ENCODE data around the gene SPC25. TPM values are rescaled to one million over a fixed set of nuclear protein-coding genes. Genes with fewer than 3 reads are reported as not detected.

Gene SPC25
- total and polyA plus RNA-seq, 2 of the 13 experiments (the other 11 are each of a cell fraction or from before 2014, with no cell fraction given) = 11.3 to 26.5 TPM

DNA sequence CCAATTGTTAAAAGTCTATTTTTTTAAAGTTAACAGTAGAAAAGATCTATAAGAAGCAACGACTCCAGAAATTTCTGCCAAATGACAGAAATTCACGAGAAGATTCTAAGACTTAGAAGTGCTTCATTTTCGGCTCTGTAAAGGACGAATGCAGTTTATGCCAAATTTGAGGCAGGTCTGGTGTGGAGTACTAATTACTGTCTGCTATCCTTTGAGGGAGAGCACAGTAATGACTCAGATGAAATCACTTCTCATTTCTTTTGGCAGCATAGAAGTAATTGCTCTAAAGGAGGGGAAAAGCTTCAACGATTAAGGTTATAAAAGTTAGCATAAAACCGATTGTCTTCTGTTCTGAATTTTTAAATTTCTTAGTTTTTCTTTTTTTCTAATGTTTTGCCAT lies 22.2 kb upstream of the SPC25 start:
- Histone ChIP-seq H3K4me1 (ENCODE audit: insufficient read depth, low read length) (no peaks in the 10 kb centered on the region), H3K4me3 (replicated peaks in 1 of 3; ENCODE audit: insufficient read depth in 1 of 3, low read depth in 2 of 3, low read length in 3 of 3) (no peak overlapping the region), H3K9ac (ENCODE audit: insufficient read depth, low read depth, low read length) (no peak overlapping the region), H3K4me2 (ENCODE audit: low read depth, low read length) (no peak overlapping the region), H3K36me3 (replicated peaks in 1 of 2; ENCODE audit: control insufficient read depth in 1 of 2, insufficient read depth in 2 of 2, low read length in 2 of 2) (no peaks in the 10 kb centered on the region), H2AFZ (ENCODE audit: low read length) (no peak overlapping the region), H3K27ac (ENCODE audit: extremely low read length, insufficient read depth, low read length) (no peak overlapping the region), H4K20me1 (ENCODE audit: insufficient read depth, low read length) (no peaks in the 10 kb centered on the region), H3K27me3 (ENCODE audit: control insufficient read depth in 1 of 2, insufficient read depth in 2 of 2, low read length in 2 of 2) (peaks cover 2 to 61% of the 10 kb centered on the region in 2 experiments; a peak in 4 of 5 replicates), H3K9me3 (ENCODE audit: low read length) (no peaks in the 10 kb centered on the region), H3K79me2 (ENCODE audit: insufficient read depth, low read length) (no peaks in the 10 kb centered on the region)
- ATAC-seq (no peak), FAIRE-seq (no peak), DNase-seq (ENCODE audit: low spot score) (no peak)
- BruUV-seq (replicated peaks) = no TSS peak
- in situ Hi-C loops (cut with HindIII; ENCODE audit: extremely low pct_ligation_motif_present, low pct_unique_long_range_greater_than_20kb) (loop anchor here (25.0 kb wide), 1 partner anchor 775 kb away; no protein-coding TSS in a partner anchor), intact Hi-C loops (cut with micrococcal nuclease; ENCODE audit: unreplicated experiment) (no loop called here)
- 16% methylated on average over 6 of the region's 6 CpGs for WGBS (ENCODE audit: low lambda C conversion rate)
- ChIA-PET POLR2A (no interaction called here), CTCF (ENCODE audit: low intra/inter-chr PET ratio, low total read pairs) (no interaction called here)
- TF ChIP-seq ZNF660 (CRISPR knock-in tag; IDR thresholded peaks at IDR 0.05; ENCODE audit: borderline replicate concordance, low read depth) (no peak), MAF1 (CRISPR knock-in tag; IDR thresholded peaks at IDR 0.05; ENCODE audit: borderline replicate concordance) (no peak), RBM22 (optimal IDR thresholded peaks at IDR 0.05; ENCODE audit: low read length) (no peak), ZNF333 (CRISPR knock-in tag; IDR thresholded peaks at IDR 0.05; ENCODE audit: borderline replicate concordance) (no peak), ZFP37 (CRISPR knock-in tag; IDR thresholded peaks at IDR 0.05; ENCODE audit: borderline replicate concordance) (no peak), ZBTB7A (CRISPR knock-in tag; IDR thresholded peaks at IDR 0.05) (no peak), ZNF329 (CRISPR knock-in tag; IDR thresholded peaks at IDR 0.05; ENCODE audit: low read depth) (no peak), CAMTA2 (CRISPR knock-in tag; IDR thresholded peaks at IDR 0.05; ENCODE audit: borderline replicate concordance) (no peak), ZNF382 (CRISPR knock-in tag; IDR thresholded peaks at IDR 0.05; ENCODE audit: borderline replicate concordance) (no peak), EP300 (IDR thresholded peaks at IDR 0.05; ENCODE audit: low read depth in 2 of 2, low read length in 2 of 2) (no peak), EP300 (CRISPR knock-in tag; IDR thresholded peaks at IDR 0.05; ENCODE audit: borderline replicate concordance) (no peak), ATF7-NPFF (CRISPR knock-in tag; IDR thresholded peaks at IDR 0.05; ENCODE audit: low read depth) (no peak), ZNF160 (CRISPR knock-in tag; IDR thresholded peaks at IDR 0.05) (no peak)
- TF ChIP-seq, protein P1, sequence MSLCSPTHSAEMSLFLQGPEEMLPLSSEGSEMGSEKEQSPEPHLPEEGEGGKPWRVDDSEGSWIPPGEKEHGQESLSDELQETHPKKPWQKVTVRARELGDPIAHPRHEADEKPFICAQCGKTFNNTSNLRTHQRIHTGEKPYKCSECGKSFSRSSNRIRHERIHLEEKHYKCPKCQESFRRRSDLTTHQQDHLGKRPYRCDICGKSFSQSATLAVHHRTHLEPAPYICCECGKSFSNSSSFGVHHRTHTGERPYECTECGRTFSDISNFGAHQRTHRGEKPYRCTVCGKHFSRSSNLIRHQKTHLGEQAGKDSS (CRISPR knock-in tag; IDR thresholded peaks at IDR 0.05; ENCODE audit: borderline replicate concordance, low read depth) = no peak
- TF ChIP-seq, protein P2, sequence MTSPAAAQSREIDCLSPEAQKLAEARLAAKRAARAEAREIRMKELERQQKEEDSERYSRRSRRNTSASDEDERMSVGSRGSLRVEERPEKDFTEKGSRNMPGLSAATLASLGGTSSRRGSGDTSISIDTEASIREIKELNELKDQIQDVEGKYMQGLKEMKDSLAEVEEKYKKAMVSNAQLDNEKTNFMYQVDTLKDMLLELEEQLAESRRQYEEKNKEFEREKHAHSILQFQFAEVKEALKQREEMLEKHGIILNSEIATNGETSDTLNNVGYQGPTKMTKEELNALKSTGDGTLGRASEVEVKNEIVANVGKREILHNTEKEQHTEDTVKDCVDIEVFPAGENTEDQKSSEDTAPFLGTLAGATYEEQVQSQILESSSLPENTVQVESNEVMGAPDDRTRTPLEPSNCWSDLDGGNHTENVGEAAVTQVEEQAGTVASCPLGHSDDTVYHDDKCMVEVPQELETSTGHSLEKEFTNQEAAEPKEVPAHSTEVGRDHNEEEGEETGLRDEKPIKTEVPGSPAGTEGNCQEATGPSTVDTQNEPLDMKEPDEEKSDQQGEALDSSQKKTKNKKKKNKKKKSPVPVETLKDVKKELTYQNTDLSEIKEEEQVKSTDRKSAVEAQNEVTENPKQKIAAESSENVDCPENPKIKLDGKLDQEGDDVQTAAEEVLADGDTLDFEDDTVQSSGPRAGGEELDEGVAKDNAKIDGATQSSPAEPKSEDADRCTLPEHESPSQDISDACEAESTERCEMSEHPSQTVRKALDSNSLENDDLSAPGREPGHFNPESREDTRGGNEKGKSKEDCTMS (CRISPR knock-in tag; conservative IDR thresholded peaks at IDR 0.05) = no peak
- TF ChIP-seq, protein P3, sequence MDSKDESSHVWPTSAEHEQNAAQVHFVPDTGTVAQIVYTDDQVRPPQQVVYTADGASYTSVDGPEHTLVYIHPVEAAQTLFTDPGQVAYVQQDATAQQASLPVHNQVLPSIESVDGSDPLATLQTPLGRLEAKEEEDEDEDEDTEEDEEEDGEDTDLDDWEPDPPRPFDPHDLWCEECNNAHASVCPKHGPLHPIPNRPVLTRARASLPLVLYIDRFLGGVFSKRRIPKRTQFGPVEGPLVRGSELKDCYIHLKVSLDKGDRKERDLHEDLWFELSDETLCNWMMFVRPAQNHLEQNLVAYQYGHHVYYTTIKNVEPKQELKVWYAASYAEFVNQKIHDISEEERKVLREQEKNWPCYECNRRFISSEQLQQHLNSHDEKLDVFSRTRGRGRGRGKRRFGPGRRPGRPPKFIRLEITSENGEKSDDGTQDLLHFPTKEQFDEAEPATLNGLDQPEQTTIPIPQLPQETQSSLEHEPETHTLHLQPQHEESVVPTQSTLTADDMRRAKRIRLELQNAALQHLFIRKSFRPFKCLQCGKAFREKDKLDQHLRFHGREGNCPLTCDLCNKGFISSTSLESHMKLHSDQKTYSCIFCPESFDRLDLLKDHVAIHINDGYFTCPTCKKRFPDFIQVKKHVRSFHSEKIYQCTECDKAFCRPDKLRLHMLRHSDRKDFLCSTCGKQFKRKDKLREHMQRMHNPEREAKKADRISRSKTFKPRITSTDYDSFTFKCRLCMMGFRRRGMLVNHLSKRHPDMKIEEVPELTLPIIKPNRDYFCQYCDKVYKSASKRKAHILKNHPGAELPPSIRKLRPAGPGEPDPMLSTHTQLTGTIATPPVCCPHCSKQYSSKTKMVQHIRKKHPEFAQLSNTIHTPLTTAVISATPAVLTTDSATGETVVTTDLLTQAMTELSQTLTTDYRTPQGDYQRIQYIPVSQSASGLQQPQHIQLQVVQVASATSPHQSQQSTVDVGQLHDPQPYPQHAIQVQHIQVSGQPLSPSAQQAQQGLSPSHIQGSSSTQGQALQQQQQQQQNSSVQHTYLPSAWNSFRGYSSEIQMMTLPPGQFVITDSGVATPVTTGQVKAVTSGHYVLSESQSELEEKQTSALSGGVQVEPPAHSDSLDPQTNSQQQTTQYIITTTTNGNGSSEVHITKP (CRISPR knock-in tag; IDR thresholded peaks at IDR 0.05; ENCODE audit: low read depth) = no peak
- TF ChIP-seq, protein P4, sequence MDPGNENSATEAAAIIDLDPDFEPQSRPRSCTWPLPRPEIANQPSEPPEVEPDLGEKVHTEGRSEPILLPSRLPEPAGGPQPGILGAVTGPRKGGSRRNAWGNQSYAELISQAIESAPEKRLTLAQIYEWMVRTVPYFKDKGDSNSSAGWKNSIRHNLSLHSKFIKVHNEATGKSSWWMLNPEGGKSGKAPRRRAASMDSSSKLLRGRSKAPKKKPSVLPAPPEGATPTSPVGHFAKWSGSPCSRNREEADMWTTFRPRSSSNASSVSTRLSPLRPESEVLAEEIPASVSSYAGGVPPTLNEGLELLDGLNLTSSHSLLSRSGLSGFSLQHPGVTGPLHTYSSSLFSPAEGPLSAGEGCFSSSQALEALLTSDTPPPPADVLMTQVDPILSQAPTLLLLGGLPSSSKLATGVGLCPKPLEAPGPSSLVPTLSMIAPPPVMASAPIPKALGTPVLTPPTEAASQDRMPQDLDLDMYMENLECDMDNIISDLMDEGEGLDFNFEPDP (CRISPR knock-in tag; conservative IDR thresholded peaks at IDR 0.05) = no peak

Measured in HepG2 (cell line).